Activated CD4-positive, CD25-positive, alpha-beta regulatory T cell (primary cell): ENCODE data around the gene C1orf21.

Experiments used
- DNase-seq, 4 experiments: peaks; one replicate each; lab custom pipeline; 2025; lab: John Stamatoyannopoulos, UW

The C1orf21 gene

DNA sequence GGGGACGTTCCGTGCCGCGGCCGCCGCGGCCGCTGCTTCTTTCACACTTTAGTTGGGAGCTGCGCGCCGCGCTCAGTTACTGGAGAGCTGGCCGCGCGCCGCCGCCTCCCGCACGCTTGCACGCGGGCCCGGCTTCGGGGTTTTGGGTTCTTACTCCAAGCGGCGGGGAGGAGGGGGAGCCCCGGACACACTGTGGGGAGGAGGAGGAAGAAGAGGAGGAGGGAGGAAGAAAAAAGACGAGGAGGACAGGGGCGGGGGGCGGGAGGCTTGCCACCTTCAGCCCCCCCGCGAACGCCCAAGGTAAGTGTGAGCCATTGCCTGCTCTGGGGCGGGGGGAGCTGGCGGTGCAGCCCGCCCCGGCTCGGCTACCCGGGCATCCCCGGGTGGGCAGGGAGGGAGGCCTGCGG, 243 bp downstream of the C1orf21 start:
- DNase-seq, result no peak

DNA sequence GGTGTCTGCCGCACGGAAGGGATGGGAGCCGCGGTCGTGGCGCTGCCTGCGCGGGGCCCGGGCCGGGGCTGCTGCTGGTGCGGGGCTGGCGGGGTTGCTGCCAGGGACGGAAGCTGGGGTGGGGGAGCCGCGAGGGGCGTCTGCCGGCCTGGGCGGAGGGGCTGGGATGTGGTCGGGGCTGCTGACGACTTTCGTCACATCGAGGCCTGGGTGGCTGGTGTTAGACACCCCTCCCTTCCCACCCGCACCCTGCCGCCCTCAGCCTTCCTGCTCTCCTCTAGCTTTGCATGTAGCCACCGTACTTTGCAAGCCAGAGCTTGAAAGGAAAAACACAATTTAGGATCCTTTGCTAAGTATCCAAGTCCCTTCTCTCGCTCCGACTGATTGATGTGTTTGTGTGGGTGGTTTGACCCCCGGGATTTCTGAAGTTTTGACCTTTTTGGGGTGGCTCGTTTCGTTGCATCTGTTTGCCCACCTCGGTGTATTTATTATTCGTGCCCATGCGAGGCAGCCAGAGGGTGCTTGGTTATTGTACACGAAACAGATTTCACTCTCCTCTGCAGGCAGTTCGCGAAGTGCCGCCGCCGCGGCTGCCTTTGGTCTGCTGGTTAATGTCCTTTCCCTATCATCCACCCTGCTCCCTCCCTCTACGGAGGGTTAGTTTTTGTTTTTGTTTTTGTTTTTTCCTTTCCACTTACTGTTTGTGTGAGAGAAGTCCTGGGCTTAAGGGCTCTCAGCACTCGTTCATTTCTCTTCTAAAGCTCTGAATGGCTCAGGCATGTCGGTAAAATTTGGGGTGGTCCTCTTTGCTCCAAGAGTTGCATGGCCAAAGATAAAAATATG, 868 bp downstream of the C1orf21 start:
- DNase-seq, result no peak

DNA sequence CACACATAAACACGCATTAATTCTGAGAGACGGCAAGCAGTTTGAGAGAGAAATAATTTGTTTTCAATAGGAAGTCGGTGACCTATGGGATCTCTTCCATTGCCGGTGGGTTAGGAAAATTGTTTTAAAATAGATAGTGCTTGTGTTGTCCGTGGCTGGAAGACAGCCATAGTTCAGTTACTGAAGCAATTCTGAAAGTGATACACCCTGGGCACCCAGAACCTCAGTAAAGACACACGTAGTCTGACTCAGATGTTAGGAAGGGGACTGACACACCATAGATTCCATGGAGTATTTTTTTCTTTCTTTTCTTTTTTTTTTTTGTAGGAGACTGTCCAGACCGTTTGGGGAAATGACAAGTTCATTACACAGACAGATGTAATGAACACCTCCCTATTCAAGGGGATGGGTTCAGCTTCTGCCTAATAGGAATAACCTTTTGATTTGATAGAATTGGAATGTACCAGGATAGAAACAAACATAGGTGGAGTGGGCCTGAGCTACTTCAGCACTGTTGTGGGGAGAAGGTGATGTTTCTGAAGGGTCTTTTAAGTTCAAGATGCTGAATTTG, 1.6 kb downstream of the C1orf21 start:
- DNase-seq, result no peak

DNA sequence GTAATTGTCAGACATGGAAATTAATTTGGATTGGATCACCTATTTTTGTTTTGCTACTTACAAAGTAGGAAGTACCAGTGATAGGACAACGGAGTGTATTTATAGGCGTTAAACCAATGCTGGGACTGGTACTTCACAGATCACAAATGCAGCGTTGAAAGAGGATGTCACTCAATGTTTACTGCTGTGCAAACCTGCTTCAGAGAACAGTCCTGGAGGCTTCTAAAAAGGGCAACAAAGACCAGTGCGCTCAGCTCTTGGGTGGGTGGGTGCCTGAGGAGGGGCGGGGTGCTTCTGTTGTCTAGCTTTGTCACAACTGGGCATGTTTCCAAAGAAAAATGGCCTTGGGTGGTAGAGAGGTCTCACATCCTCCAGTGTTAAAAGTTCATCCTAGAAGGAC, 2.1 kb downstream of the C1orf21 start:
- no peak for DNase-seq

DNA sequence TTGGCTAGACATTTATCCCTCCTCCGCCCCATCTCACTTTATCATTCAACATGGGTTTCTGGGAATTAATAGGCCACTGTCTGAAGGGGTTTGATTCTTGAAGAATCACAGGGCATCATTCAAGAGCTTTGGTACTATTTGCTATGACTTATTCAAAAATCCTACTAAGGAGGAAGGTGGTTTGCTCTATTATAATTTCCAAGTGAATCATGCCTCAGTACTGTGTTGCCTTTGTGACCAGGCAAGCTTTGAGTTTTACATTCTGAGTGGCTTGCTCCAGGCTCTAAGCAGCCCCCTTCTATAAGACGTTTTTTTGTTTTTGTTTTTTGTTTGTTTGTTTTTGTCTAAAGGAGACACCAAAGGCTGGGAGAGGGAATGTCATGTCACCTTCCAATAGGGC, 2.6 kb downstream of the C1orf21 start:
- DNase-seq, result no peak

DNA sequence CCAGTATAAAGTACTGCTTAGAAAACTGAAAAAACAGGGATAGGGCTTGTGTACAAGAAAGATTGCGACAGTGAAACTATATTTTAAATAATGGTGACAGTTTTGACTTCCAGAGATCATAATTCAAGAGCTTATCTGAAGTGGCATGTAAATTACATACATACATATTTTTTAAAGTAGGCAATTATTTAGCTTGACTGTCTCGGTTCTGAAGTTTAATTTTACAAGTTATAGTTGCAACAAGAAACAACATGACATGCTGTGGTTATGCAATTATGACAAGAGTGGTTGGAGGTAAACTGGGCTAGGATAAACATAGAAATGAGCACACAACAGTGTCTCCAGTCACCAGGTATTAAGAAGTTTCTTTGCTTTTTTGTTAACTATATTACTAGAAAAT, 4.1 kb downstream of the C1orf21 start:
- no peak for DNase-seq

DNA sequence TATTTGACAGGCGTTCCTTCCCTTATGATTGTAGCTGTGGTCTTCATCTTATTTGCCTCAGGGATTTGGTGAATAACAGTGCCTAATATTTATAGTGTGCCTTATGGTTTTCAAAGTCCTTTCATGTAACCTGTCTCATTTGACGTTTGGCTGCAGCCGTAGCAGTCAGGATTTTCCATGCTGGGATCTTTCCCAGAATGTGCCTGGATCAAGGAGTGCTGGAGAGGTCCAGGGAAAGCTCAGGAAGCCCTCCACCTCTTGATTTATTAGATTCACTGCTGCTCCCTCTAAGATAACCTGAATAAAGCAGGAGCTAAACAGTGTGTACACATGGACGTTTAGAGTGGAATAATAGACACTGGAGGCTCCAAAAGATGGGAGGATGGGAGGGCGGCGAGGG, 5.2 kb downstream of the C1orf21 start:
- DNase-seq, result no peak

DNA sequence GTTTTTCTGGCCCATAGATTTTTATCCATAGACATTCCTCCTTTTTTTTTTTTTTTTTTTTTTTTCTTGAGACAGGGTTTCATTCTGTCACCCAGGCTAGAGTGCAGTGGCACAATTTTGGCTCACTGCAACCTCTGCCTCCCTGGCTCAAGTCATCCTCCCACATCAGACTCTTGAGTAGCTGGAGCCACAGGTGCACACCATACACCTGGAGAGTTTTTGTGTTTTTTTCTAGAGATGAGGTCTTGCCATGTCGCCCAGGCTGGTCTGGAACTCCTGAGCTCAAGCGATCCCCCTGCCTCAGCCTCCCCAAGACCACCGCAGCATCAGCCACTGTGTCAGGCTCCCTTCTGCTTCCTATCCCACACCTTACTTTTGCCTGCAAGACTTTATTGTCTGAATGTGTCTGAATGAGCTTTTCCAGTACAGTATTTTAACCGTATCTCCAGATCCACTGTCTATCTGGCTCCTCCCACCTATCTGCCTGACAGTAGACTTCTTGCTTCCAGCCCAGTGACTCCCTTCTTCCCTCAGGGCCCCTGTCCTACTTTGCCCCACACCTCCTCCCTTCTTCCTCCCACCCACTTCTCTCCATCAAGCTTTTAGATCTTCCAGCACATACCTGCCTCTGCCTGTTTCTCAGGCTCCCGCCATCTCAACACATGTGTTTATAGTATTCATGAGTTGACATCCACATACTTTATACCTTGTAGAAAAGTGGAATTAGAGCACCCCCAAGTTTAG, 6.1 kb downstream of the C1orf21 start:
- DNase-seq, result no peak

DNA sequence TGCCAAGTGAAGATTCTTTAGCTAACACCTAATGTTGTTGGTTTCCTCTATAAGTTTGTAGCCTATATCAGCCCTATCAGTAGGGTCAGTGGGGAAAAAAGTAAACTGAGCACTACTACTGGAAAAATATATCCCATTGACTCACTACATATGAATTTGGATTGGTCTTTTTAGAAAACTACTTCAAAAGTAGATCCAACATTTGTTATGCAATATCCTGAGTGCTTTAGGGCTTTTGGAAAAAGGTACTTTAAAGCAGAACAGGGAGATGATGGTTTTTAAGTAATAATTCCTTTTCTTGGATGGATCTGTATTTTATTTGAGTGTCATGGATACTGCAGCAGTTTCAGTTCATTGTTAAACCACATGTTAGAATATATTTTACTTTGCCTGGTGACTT, 7.1 kb downstream of the C1orf21 start:
- no peak for DNase-seq

DNA sequence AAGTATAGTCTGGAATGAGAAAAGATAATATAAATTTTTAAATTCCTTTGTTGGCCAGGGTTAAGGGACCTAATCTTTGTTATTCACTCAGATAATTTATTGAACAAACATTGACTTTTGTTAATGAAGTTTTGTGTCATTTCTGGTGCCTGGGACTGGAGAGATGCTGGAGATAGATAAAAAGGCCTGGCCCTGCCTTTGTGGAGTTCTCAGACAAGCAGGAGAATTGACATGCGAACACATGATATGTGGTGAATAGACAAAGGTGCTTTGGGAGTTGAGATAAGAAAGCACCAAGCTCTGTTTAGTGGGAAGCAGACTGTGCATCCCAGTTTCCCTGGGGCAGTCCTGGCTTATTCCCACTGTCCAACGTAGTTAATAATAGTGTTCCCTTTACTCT, 8.5 kb downstream of the C1orf21 start:
- no peak for DNase-seq

DNA sequence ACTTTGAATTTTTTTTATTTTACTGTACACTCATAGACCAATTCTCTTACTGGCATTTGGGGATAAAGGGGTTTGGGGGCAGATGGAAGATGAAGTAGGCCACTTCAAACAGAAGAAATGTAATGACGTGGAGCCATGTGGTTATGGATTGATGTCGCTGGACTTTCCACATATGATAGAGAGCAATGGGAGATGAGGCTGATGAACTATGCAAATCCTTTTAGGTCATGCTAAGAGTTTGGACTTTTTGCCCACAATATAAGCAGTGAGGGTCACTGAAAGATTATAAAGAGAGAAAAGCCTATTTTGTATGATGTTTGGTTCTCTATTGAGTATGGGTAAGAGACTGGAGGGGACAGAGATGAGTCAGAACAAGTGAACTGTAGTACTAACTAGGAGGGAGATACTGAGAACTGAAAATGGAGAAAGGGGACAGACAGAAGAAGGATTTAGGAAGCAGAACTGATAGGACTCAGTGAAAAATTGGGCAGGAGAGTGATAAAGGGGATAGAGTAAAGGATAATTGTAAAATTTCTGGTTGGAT, 9.2 kb downstream of the C1orf21 start:
- DNase-seq, result no peak

DNA sequence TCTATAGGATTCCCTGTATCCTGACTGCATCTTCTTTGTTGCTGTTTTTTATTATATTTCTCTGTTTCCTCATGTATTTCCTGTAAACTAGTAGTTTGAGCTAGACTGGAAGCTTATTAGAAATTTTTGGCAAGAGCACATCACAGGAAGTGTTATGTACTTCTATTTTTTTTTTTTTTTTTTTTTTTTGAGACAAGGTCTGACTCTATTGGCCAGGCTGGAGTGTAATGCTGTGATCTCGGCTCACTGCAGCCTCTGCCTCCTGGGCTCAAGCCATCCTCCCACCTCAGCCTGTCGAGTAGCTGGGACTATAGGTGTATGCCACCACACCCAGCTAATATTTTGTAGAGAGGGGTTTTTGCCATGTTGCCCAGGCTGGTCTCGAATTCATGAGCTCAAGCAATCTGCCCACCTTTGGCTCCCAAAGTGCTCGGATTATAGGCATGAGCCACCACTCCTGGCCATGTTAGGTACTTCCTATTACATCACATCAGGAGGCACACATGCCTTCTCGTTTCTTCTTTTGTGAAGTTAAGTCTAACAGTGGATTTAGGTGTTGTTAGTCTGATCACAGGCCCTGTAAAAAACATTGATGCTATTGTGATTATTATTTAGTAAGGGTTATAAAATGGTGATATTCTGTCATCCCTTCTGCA, 12.5 kb downstream of the C1orf21 start:
- no peak for DNase-seq

DNA sequence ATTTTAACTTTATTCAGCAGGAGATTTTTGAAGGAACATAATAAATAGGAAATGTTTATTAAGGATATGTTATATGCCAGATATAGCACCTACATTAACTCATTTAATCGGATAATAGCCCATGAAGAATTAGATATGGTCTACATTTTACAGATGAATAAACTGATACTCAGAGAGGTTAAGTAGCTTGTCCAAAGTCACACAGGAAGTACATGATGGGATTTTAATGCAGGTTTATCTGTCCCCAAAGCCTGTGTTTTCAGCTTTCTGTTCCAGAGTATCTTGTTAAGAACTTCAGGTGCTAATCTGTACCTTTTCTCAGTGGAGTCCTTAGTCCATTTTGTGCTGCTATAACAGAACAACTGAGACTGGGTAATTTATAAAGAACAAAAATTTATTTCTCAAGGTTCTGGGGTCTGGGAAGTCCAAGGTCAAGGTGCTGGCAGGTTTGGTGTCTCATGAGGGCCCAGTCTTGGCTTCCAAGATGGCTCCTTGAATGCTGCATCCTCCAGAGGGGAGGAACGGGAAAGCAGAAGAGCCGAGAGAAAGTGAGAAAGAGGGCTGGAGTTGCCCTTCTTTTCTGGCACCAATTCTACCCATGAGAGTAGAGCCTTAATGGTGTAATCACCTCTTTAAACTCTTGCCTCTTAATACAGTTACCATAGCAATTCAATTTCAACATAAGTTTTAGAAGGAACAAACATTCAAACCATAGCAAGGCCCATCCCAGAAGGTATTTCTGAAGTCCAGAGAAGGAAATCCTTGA, 17.3 kb downstream of the C1orf21 start:
- DNase-seq, result no peak

DNA sequence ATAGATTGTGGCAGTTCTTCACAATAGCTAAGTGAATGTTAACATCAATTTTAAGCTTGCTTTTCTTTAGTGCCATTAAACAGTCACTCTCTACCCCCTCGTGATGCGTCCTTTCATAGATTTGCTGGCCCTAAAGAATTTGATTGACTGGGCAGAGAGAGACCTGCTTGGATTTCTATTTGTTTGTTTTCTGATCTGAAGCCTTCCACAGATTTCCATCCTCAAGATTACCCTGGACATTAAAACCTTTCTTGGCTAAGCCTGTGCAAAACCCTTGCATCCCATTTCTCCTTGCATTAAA, 17.8 kb downstream of the C1orf21 start:
- no peak for DNase-seq

DNA sequence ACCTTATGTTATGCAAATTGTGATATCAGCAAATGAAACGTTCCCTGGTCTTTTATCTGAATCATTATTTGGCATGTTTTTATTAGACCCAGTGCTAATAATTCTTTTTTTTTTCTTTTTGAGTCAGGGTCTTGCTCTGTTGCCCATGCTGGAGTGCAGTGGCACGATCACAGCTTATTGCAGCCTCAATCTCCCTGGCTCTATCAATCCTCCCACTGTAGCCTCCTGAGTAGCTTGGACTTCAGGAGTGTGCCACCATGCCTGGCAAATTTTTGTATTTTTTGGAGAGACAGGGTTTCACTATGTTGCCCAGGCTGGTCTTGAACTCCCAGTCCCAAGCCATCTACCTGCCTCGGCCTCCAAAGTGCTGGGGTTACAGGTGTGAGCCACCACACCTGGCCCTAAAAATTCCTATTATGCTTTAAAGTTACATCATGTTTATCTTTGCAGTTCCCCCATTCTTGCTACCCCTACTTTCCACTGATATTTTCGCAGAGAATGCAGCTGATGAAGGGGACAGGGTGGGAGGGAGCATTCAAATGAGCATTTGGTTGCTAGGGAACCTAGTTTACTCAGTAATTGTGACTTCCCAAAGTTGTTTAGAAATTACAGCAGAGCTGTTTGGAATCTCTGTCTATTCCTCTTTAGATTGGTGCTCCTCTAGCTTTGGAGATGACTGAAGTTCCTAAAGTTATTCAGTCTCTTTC, 18.4 kb downstream of the C1orf21 start:
- no peak for DNase-seq

DNA sequence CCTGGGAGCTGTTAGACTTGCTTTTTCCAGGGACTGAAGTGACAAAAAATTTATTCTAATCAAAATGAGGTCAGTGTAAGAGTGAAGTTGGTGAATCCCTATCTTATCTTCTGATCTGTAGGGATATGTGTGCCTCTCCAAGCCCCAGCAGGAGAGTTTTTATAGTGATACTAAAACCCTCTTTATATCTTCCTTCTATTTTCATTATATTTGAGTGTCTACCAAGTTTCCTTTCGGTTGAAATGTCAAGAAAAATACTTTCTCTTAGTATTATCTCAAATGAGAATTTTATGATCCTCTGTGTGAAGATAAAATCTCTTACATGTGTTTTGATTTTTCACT, 18.9 kb downstream of the C1orf21 start:
- DNase-seq, result no peak

DNA sequence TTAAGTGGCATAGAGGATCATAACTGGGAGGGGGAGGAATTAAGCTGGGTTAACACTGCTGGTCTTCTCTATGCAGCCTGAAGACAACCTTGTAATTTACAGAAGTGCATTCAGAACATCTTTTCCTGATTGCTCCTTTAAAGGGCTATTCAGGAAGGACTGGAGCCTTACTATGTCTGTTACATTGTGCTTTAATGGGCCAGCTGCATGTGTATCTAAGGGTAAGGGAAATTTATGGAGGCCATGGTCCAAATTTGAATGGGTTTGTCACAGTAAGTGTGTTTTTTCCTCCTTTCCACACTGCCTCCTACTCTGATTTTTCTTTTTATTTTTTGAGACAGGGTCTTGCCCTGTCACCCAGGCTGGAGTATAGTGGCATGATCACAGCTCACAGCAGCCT, 19.6 kb downstream of the C1orf21 start:
- DNase-seq, result no peak

DNA sequence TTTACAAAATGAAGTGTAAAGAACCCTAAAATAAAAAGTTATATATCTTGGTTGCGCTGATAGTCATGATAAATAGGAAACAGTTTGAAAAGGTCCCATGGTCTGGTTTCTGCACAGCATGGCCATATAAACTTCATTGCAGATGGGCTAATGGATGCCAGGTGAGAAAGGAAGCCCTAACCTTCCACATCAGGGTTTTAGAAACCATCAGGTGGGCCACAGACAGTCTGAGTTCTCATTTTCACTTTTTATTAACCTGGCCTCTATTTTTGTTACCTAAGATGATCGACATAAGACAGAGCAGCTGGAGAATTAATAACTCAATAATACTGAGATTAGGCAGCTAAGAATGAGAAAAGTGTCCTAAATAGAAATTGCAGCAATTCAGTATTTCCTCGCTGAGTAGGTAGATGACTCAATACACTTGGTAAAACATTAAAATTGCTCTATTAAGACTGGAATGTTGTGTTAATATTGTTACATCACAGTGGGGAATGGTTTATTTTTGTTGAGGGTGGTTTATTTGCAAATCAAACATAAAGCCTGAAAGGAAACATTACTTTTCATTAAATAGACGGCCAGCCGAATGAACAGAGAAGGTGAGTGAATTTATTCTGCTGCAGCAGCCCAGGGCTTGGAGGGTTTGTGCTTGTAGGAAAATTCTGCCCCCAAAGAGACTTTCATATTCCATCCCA, 21.1 kb downstream of the C1orf21 start:
- DNase-seq, result no peak

DNA sequence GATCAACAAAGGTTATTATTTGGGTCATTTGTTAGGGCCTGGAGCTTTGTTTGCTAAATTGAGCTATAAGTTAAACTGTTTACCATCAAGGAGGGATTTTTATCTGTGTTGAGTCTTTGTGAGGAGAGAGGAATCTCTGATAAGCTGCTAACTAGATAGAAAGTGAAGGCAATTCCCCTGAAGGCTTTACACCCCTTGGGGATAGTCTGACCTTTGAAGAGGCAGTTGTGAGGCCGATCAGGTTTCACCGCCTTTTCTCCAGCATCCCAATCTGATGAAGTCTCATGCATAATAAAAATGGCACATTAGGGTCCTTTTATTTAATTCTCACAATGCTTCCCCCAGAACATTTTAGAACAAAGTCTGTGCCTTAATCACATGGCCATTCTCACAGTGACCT, 21.8 kb downstream of the C1orf21 start:
- DNase-seq, result no peak

DNA sequence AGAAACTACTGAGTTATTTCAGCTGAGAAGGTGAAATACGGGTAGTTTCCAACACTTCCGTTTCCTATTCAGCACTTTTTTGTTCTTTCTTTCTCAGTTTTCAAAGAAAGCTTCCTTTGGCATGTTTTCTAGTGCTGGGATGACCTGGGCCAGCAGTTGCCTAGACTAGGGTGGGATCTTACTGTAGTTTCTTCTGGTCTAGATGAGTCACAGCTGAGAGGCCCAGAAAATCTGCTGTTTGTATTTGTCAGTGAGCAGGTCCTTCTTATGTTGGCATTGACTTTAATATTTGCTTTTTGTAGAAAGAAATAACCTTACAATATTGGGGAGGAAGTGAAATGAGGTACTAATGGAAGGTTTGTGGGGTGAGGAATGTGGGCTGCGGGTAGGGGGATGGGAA, 22.2 kb downstream of the C1orf21 start:
- DNase-seq, result no peak

DNA sequence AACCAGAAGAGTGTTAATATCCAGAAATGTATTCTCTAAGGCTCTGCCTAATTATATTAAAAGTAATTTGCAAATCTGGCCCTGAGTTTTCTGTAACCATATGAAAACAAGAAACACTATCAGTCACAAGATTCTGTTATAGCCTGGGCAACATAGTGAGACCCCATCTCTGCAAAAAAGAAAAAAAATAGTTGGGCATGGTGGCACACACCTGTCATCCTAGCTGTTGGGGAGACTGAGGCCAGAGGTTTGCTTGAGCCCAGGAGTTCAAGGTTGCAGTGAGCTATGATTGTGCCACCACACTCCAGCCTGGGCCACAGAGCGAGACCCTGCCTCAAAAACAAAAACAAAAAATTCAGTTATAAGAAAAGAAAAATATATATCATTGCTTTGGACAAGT, 25.6 kb downstream of the C1orf21 start:
- DNase-seq, result no peak
